Measurements from ENCODE around the gene GP1BB. TPM values are rescaled to one million over a fixed set of nuclear protein-coding genes. Genes with fewer than 3 reads are reported as not detected.

The GP1BB gene
- total and polyA plus RNA-seq, 11 donors: 1.4 to 52.2 (median 10.7) TPM; not detected in 3

GRCh38 chr22:19710020-19710768 lies 13.1 kb upstream of the GP1BB start:
- intact Hi-C loops (cut with DNase I): loop anchor here in 5 of 10 donors (2.0 to 10.0 kb wide), 4 partner anchors 15 to 415 kb away; partner anchors contain the start of gene CLTCL1 (in 1 of the 5)
- ATAC-seq (no peak), DNase-seq (peak in 2 of 5 donors; percentile 17 to 23)
- TF ChIP-seq, protein P1, sequence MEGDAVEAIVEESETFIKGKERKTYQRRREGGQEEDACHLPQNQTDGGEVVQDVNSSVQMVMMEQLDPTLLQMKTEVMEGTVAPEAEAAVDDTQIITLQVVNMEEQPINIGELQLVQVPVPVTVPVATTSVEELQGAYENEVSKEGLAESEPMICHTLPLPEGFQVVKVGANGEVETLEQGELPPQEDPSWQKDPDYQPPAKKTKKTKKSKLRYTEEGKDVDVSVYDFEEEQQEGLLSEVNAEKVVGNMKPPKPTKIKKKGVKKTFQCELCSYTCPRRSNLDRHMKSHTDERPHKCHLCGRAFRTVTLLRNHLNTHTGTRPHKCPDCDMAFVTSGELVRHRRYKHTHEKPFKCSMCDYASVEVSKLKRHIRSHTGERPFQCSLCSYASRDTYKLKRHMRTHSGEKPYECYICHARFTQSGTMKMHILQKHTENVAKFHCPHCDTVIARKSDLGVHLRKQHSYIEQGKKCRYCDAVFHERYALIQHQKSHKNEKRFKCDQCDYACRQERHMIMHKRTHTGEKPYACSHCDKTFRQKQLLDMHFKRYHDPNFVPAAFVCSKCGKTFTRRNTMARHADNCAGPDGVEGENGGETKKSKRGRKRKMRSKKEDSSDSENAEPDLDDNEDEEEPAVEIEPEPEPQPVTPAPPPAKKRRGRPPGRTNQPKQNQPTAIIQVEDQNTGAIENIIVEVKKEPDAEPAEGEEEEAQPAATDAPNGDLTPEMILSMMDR (IDR thresholded peaks at IDR 0.05): no peak
- TF ChIP-seq POLR2A (IDR thresholded peaks at IDR 0.05): no peak
- WGBS, 4 donors: 88 to 90% (median 89%) methylated on average over 19 of the region's 19 CpGs
- Histone ChIP-seq H3K9me3 (no peaks in the 10 kb centered on the region), H3K27ac (no peak overlapping the region), H3K27me3 (peaks cover 0 to 16% (median 2%) of the 10 kb centered on the region in 9 donors), H3K4me1 (peaks cover 0 to 30% (median 8%) of the 10 kb centered on the region in 12 donors), H3K4me3 (no peak overlapping the region), H3K36me3 (no peaks in the 10 kb centered on the region)

DNA sequence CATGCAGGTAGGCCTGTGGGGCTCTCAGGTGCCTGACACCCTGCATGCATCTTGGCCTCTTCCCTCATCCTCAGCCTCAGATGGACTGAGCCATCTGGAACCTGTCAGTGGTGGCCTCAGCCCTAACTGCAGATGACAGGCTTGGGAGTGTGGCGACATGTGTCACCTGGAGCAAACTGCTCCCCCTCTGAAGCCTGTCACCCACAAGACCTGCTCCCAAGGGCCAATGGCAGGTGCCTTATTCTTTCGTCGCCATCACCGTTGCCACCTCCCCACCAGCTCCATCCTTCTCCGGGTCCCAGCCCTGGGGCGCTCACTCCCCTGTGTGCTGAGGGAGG lies 12.6 kb upstream of the GP1BB start:
- Histone ChIP-seq H3K27ac (no peak overlapping the region), H3K36me3 (no peaks in the 10 kb centered on the region), H3K4me3 (no peak overlapping the region), H3K4me1 (peaks cover 0 to 35% (median 10%) of the 10 kb centered on the region in 12 donors), H3K27me3 (peaks cover 0 to 21% (median 0%) of the 10 kb centered on the region in 9 donors), H3K9me3 (no peaks in the 10 kb centered on the region)
- ATAC-seq (no peak), DNase-seq (no peak)
- intact Hi-C loops (cut with DNase I): loop anchor here in 5 of 10 donors (2.0 to 10.0 kb wide), 4 partner anchors 16 to 416 kb away; partner anchors contain the start of gene CLTCL1 (in 1 of the 5)
- WGBS, 4 donors: 83 to 90% (median 88%) methylated on average over 6 of the region's 6 CpGs
- TF ChIP-seq, protein P1 (IDR thresholded peaks at IDR 0.05): no peak
- TF ChIP-seq POLR2A (IDR thresholded peaks at IDR 0.05): no peak

GRCh38 chr22:19713245-19713644 lies 10.1 kb upstream of the GP1BB start:
- peaks cover 0 to 24% (median 0%) of the 10 kb centered on the region in 9 donors for H3K27me3 ChIP-seq
- no peaks in the 10 kb centered on the region for H3K36me3 ChIP-seq
- peaks cover 0 to 57% (median 13%) of the 10 kb centered on the region in 12 donors for H3K4me1 ChIP-seq
- ATAC-seq: no peak
- H3K4me3 ChIP-seq: peak overlapping the region in 2 of 12 donors; percentile 47 to 68
- TF ChIP-seq, protein P1 (IDR thresholded peaks at IDR 0.05): no peak
- no peak for TF ChIP-seq POLR2A (IDR thresholded peaks at IDR 0.05)
- intact Hi-C loops (cut with DNase I): loop anchor here in 4 of 10 donors (10.0 kb wide), 3 partner anchors 78 to 418 kb away; partner anchors contain the start of gene CLTCL1 (in 1 of the 4)
- H3K9me3 ChIP-seq: no peaks in the 10 kb centered on the region
- 90 to 94% (median 94%) methylated on average over 13 of the region's 13 CpGs for WGBS, 4 donors
- no peak overlapping the region for H3K27ac ChIP-seq
- DNase-seq: peak in 4 of 5 donors; percentile 16 to 39 (median 18)

GRCh38 chr22:19713650-19714311 lies 9.6 kb upstream of the GP1BB start:
- TF ChIP-seq, protein P1 (IDR thresholded peaks at IDR 0.05): no peak
- TF ChIP-seq POLR2A (IDR thresholded peaks at IDR 0.05): no peak
- 20 to 25% (median 24%) methylated on average over 26 to 38 of the region's 38 CpGs for WGBS, 4 donors
- Histone ChIP-seq H3K9me3 (no peaks in the 10 kb centered on the region), H3K27me3 (peaks cover 0 to 29% (median 0%) of the 10 kb centered on the region in 9 donors), H3K27ac (peak overlapping the region in 3 of 12 donors; percentile 8 to 48 (median 13)), H3K4me1 (peaks cover 0 to 57% (median 18%) of the 10 kb centered on the region in 12 donors), H3K4me3 (peak overlapping the region; percentile 25 to 83 (median 64)), H3K36me3 (no peaks in the 10 kb centered on the region)
- DNase-seq: peak in 2 of 5 donors; percentile 33 to 68
- ATAC-seq: peak in 2 of 4 donors; percentile 1 to 2
- intact Hi-C loops (cut with DNase I): loop anchor here in 5 of 10 donors (1.0 to 10.0 kb wide), 4 partner anchors 79 to 419 kb away; partner anchors contain the start of gene CLTCL1 (in 1 of the 5)
